NT2/D1 (cell line): ENCODE results near the gene RPL4.
"Not testable (repeated sequence)": the region's sequence is repeated elsewhere in the genome, so short reads cannot be mapped to it uniquely, and the experiment has no call there.

ENCODE experiments used
- DNase-seq: peaks from one replicate; pipeline ENCODE4 v3.0.0-alpha.2; 2011; ENCODE audit warnings: low read depth, low spot score
- H3K27me3 ChIP-seq: 2 replicates; pipeline ENCODE4 v1.6.0; 2011; ENCODE audit warnings: mild to moderate bottlenecking; ENCODE audit not compliant: insufficient read length, insufficient read depth
- H3K36me3 ChIP-seq: 2 replicates; pipeline ENCODE4 v1.6.1; 2011; ENCODE audit warnings: mild to moderate bottlenecking, low read length, mixed read lengths; ENCODE audit not compliant: insufficient read depth, insufficient read length
- H3K4me1 ChIP-seq: 2 replicates; pipeline ENCODE4 v1.5.1; 2011; ENCODE audit not compliant: insufficient read depth, insufficient read length
- H3K4me3 ChIP-seq: 2 replicates; pipeline ENCODE4 v1.5.1; 2011; ENCODE audit warnings: low read depth; ENCODE audit not compliant: insufficient read length
- H3K9ac ChIP-seq: 2 replicates; pipeline ENCODE4 v1.6.0; 2011; ENCODE audit warnings: low read depth; ENCODE audit not compliant: insufficient read length
- H3K9me3 ChIP-seq: 2 replicates; pipeline ENCODE4 v1.5.1; 2011; ENCODE audit warnings: mild to moderate bottlenecking, low read length; ENCODE audit not compliant: insufficient read depth
- SUZ12 ChIP-seq: IDR thresholded peaks from 2 replicates; pipeline ENCODE4 v1.6.1; 2011; ENCODE audit not compliant: insufficient read length, insufficient read depth; ENCODE audit errors: extremely low read depth
- YY1 ChIP-seq: IDR thresholded peaks from 2 replicates; pipeline ENCODE4 v1.6.1; 2011; ENCODE audit not compliant: insufficient read length, insufficient read depth
- ZNF274 ChIP-seq: IDR thresholded peaks from 2 replicates; pipeline ENCODE4 v1.6.1; 2011; ENCODE audit warnings: mild to moderate bottlenecking, low read depth, low read length

RPL4 gene

GRCh38 chr15:66462627-66463026 is 42.0 kb downstream of the RPL4 start:
- TF ChIP-seq ZNF274 = no peak
- TF ChIP-seq SUZ12 = no peak
- Histone ChIP-seq H3K4me3 (no peak overlapping the region), H3K9me3 (peaks cover 15% of the 10 kb centered on the region), H3K27me3 (no peaks in the 10 kb centered on the region), H3K36me3 (peaks cover 18% of the 10 kb centered on the region), H3K4me1 (no peaks in the 10 kb centered on the region), H3K9ac (no peak overlapping the region)
- no peak for DNase-seq

- no peaks in the 10 kb centered on the region for H3K27me3 ChIP-seq
- peaks cover 18% of the 10 kb centered on the region for H3K36me3 ChIP-seq
- H3K9me3 ChIP-seq = peaks cover 15% of the 10 kb centered on the region
- TF ChIP-seq ZNF274 (no peak), SUZ12 (no peak), YY1 (no peak)
- H3K9ac ChIP-seq = no peak overlapping the region
- DNase-seq = no peak
- H3K4me3 ChIP-seq = no peak overlapping the region
- H3K4me1 ChIP-seq = no peaks in the 10 kb centered on the region
Observed at GRCh38 chr15:66461917-66462316, 42.7 kb downstream of the RPL4 start.

GRCh38 chr15:66461294-66461693 is 43.4 kb downstream of the RPL4 start:
- not testable (repeated sequence) for H3K4me1 ChIP-seq, H3K4me3 ChIP-seq, DNase-seq, H3K27me3 ChIP-seq, H3K9ac ChIP-seq
- H3K36me3 ChIP-seq = peaks cover 18% of the 10 kb centered on the region
- peaks cover 13% of the 10 kb centered on the region for H3K9me3 ChIP-seq

GRCh38 chr15:66459818-66460615 is 44.6 kb downstream of the RPL4 start:
- H3K9ac ChIP-seq = no peak overlapping the region
- peaks cover 19% of the 10 kb centered on the region for H3K36me3 ChIP-seq
- DNase-seq = no peak

GRCh38 chr15:66456211-66456610 is 48.4 kb downstream of the RPL4 start:
- Histone ChIP-seq H3K27me3 (no peaks in the 10 kb centered on the region), H3K36me3 (peaks cover 26% of the 10 kb centered on the region), H3K4me1 (no peaks in the 10 kb centered on the region), H3K9ac (no peak overlapping the region), H3K9me3 (no peaks in the 10 kb centered on the region), H3K4me3 (no peak overlapping the region)
- no peak for DNase-seq
- TF ChIP-seq ZNF274 (no peak), YY1 (no peak), SUZ12 (no peak)

More at GRCh38 chr15:66459818-66460615, 44.6 kb downstream of the RPL4 start:
- no peaks in the 10 kb centered on the region for H3K27me3 ChIP-seq
- no peak for TF ChIP-seq ZNF274
- H3K4me1 ChIP-seq = no peaks in the 10 kb centered on the region
- H3K4me3 ChIP-seq = no peak overlapping the region
- H3K9me3 ChIP-seq = 0 out of 2 replicates have a peak, but pooled peaks cover 3% of the 10 kb centered on the region

GRCh38 chr15:66454143-66454542 is 50.5 kb downstream of the RPL4 start:
- Histone ChIP-seq H3K9me3 (no peaks in the 10 kb centered on the region), H3K27me3 (no peaks in the 10 kb centered on the region), H3K36me3 (peaks cover 21% of the 10 kb centered on the region), H3K4me1 (no peaks in the 10 kb centered on the region), H3K4me3 (no peak overlapping the region), H3K9ac (no peak overlapping the region)
- TF ChIP-seq ZNF274 = no peak
- TF ChIP-seq SUZ12 = no peak
- no peak for TF ChIP-seq YY1
- DNase-seq = no peak

- Histone ChIP-seq H3K36me3 (peaks cover 24% of the 10 kb centered on the region), H3K4me1 (no peaks in the 10 kb centered on the region), H3K27me3 (no peaks in the 10 kb centered on the region), H3K4me3 (no peak overlapping the region), H3K9ac (no peak overlapping the region), H3K9me3 (no peaks in the 10 kb centered on the region)
- TF ChIP-seq SUZ12 (no peak), YY1 (no peak), ZNF274 (no peak)
- DNase-seq = no peak
Observed at GRCh38 chr15:66452971-66453580, 51.6 kb downstream of the RPL4 start.

- peaks cover 25% of the 10 kb centered on the region for H3K36me3 ChIP-seq
- no peaks in the 10 kb centered on the region for H3K9me3 ChIP-seq
- no peak for DNase-seq
- H3K9ac ChIP-seq = no peak overlapping the region
- no peak overlapping the region for H3K4me3 ChIP-seq
- no peaks in the 10 kb centered on the region for H3K27me3 ChIP-seq
- no peaks in the 10 kb centered on the region for H3K4me1 ChIP-seq
- TF ChIP-seq YY1 (no peak), ZNF274 (no peak), SUZ12 (no peak)
Observed at GRCh38 chr15:66452420-66452819, 52.2 kb downstream of the RPL4 start.
